Superior temporal gyrus (tissue), 1 donor: ENCODE results near the gene GABBR2.
A peak's percentile ranks its signal among the peaks of the same experiment; 100 is the strongest.
"Not testable (repeated sequence)": the region's sequence is repeated elsewhere in the genome, so short reads cannot be mapped to it uniquely, and the experiment has no call there.

Experiments
- DNase-seq: peaks from one replicate; pipeline ENCODE4 v3.0.0-alpha.2; 2016; ENCODE audit errors: extremely low spot score

The GABBR2 gene

DNA sequence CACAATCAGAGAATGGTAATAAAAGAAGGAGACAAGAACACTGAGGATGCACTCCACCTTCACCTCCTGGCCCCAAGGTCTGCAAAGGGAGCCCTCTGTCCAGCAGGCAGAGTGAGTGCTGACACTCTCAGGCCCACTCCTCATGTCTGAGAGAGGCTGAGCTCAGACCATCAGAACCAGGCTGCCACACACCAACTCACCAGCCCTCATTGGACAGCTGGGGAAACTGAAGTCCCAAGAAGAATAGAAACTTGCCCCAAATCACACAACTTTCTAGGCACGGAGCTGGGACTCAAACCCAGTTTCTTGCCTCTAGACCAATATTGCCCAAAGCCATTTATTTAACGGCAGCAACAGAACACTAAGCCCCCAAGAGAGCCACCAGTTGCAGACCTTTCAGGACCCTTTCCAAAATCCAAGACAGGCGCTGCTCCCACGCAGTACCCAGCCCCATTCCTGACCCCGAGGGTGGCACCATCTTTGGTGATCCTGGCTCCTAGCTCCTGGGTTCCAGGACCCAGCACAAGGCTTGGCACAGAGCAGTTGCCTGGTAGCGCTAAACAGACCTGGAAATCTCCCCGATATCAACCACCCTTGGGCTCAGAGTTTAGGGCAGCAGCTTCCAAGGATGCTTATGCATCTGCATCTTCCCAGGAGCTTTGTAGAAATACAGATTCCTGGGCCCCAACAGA, 192.4 kb downstream of the GABBR2 start:
- DNase-seq = no peak

DNA sequence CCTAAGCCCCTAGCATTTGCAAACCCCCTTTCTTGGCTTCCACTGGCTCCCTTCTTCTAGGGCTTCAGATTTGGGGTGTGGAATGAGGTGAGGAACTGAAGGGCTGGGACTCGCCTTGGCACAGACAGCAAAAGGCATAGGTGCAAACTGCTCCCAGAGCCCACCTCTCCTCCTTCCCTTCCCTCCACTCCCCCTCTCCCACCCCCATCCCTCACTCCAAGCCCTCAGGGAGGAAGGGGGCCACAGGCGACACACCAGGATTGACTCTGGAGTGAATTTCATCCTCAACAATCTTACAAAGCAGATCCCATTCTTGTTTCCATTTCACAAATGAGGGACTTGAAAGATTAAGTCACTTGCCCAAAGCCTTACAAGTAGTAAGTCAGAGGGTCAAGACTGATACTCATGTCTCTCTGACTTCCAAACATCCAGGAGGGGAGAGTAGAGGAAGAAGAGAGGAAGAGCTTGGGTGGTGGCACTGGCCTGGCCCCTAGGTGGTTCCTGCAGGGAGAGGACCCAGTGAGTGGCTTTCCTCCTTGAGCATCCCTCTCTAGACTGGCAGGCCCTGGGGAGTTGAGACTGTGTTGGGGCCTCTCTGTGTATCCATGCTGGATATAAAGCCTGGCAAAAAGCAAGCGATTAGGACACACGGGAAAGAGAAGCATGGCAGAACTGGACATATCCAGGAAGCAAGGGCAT, 193.1 kb downstream of the GABBR2 start:
- DNase-seq = no peak

DNA sequence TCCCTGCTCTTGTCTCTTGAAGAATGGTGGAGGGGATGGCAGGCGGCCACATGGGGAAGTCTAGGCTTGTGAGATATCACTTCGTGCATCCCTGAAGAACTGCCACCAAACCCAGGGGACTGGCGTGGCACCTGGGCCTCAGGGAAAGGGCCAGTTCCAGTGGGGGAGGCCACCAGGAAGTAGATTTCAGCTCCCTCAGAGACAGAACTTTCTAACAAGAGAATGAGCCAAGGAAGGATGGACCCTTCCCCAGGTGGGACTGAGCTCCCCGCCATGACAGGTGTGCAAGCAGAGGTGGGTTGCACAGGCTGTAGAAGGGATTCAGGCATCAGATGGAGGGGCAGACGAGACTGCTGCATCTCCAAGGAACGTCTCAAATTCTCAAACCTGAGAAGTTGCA, 193.9 kb downstream of the GABBR2 start:
- DNase-seq = no peak

DNA sequence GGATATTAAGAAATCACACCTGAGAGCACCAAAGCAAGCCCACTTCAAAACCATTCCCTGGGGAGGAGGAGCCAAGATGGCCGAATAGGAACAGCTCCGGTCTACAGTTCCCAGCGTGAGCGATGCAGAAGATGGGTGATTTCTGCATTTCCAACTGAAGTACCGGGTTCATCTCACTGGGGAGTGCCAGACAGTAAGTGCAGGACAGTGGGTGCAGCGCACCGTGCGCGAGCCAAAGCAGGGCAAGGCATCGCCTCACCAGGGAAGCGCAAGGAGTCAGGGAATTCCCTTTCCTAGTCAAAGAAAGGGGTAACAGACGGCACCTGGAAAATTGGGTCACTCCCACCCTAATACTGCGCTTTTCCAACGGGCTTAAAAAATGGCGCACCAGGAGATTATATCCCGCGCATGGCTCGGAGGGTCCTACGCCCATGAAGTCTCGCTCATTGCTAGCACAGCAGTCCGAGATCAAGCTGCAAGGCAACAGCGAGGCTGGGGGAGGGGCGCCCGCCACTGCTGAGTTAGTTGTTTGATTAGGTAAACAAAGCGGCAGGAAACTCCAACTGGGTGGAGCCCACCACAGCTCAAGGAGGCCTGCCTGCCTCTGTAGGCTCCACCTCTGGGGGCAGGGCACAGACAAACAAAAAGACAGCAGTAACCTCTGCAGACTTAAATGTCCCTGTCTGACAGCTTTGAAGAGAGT, 200.4 kb downstream of the GABBR2 start:
- not testable (repeated sequence) for DNase-seq

DNA sequence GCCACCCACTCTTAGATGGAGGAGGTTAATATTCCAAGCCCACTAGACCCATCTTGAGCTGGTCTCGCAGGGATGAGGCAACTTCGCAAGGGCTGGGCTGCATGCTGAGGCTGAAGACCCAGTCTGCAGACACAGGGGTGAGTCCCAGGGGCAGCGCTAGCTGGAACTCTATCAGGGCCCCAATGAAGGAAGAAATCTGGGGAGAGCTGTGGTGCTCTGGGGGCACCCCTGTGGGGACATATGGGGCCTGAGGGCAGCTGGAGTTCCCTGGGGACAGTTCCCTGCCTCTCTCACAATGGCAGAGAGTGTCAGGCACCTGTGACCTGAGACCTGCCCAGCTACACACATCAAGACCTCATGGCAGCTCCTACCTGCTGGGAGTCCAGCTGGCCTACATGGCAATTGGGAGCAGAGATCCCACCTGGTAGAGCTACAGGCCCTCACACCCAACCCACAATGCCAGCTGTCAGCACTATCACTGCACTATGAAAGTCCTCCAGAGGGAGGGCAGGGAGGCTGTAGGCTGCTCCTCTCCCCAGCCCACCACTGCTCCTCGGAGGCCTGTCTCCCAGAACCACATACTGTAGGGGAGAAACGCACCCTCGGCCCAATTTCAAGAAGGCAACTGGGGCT, 202.2 kb downstream of the GABBR2 start:
- DNase-seq = no peak

DNA sequence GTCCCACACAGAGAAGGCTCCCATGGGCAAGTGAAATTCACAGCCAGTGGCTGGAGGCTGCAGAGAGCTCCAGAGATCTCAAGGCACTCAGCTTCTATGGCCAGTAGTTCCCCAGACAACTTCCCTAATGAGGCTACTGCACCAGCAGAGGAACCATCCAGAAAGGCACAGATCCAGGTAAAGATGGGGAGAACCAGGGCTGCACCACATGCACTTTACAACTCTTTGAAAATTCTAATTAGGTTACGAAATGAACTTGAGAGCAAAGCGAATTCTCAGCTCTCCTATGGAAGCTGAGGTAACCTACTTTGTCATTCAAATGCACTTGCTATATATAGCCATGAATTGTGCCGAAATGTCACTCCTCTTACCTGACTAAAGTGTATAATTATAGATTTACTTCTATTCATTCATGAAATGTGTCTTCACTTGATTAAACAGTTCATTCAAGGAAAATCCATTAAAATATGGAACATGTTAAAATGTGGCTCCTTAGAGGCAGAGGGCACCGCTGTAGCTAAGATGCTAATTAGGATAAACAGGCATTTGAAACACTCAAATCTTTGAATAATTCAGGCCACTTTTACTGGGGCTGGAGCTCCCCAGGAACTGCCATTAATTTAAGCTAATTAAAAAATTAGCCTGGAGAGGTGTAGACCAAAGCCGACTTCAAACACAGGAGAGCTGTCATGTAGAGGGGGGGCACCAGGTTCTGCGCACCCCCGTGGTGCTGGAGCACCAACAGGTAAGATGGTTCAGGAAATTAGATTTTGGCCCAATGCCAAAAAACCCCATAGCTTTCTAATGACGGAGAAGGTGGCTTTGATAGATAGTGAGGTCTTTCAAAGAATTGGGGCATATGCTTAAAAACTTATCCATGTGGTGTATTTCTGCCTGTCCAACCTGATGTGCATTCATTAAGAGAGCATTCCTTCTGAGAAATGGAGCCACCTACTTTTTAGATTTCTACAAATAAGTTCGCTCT, 204.1 kb downstream of the GABBR2 start:
- no peak for DNase-seq

DNA sequence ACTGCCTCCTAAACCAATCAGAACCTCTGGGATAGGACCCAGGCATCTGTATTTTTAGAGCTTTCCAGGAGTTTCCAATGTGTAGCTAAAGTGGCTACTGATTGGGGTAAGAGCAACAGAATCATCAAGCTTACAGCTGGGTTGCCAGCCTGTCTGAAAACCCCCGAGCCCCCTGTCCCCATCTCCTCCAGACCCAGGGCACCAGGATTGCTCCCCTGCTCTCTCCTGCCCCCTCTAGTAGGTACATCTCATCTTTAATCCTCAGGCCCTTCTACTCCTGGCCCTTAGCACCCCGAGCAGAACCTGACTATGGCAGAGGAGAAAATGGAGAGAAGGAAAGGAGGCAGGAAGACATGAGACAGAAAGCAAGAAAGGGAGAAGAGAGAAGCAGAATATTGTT, 204.9 kb downstream of the GABBR2 start:
- no peak for DNase-seq

DNA sequence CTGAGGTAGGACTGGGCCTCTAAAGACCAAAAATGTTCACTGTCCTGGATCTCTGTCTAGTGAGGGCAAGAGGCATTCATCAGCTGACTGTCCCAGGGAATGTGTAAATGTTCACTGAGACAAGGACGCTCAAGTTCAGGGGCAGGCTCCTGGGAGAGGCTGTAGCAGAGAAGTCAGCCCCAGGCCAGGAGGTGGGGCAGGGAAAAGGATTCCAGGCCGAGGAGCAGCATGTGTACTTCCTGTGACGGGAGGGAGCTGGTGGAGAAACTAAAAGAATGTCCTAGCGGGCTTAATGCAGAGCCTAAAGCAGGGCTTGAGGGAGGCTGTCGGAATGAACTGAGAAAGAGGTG, 205.8 kb downstream of the GABBR2 start:
- no peak for DNase-seq

DNA sequence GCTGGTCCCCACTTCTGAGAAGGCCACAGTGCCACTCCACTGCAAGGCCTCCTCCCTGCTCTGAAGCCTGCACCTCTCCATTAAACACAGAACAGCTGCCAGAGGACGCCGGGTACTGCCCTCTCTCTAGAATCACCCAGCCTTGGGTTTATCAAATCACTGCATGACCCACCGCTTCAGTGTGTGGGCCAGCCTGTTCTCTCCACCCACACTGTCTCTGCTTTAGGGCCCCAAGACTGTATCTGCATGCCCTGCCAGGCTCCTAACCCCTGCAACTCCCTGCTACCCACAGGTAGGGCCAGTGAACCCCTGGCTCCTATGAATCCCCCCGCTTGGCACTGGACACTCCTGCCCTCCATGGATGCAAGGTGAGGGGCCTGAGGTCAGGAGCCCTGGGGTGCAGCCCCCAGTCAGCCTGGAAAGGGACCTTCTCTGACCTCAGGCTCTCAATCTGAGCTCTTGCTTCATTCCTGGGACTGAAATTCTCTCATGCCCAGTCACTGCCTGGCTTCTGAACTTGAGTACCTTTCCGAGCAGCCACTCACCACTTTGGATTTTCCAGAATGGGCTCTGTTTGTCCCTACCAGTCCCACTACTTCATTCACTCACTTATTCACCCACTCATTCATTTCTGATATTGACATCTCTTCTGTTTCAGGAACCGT, 206.3 kb downstream of the GABBR2 start:
- no peak for DNase-seq

DNA sequence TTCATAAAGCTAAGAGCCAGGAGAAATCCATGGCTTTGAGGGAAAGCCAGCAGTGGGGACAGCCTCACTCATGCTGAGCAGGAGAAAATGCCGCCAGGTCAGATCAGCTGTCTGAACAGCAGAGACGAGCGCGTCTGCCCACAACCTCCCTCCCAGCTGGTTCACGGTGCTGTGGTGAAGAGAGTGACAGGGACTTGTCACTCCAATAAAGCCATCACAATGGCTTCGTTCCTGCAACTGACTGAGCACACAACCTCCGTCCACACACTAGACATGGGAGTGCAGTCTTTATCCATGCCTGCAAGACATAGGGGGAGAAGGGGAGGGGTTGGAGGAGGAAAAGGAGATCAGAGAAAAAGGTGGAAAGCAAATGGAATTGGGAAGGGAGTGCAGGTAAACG, 206.9 kb downstream of the GABBR2 start:
- no peak for DNase-seq

DNA sequence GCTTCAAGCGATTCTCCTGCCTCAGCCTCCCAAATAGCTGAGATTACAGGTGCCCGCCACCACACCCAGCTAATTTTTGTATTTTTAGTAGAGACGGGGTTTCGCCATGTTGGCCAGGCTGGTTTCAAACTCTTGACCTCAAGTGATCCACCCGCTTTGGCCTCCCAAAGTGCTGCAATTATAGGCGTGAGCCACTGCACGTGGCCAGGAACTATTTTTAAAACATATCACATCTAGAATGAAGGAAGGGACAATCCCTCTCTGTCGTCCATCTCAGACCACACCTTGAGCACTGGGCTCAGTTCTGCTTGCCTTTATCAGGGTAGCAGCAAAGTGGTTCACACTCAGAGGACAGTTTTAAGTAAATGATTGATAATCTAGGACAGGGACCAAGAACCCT, 207.5 kb downstream of the GABBR2 start:
- not testable (repeated sequence) for DNase-seq

DNA sequence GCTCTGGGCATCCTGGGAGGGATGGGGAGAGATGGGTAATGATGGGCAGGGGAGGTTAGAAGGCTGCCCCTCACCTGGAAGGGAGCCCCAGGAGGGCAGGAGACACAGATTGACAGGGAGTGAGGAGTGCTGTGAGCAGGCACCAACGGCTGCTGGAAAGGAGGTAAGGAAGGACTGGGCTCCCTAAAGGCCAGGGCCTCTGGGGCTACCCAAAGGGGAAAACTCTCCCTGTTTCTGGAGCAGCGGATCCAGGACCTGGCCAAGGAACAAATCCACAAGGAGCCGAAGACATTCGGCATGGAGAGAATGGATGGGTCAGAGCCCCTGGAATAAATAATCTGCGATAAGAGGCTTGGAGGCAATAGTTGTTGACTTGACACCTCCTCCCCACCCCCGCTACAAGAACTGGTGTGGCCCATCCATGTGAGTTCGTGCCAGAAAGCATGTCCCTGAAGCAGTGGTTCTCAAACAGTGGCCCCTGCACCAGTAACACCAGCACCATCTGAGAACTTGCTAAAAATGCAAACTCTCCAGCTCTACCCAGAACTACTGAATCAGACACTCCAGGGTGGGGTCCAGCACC, 208.3 kb downstream of the GABBR2 start:
- no peak for DNase-seq

DNA sequence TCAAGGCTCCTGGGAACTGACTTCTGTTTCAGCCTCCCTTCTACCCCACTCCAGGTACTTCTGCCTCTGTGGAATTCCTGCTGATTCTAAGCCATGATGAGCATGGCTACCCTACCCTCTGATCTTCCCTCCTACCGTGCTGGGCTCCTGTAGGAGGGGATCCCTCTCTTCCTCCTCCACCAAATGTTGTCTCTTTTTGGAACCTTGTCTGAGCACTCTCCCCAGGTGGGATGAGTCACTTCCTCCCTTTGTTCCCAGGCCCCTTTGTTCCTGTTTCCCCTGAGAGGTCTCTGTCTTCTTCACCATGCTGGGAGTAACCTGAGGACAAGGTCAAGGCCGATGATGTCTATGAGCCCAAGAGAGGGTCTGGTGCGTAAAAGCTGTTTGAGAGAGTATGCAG, 213.2 kb downstream of the GABBR2 start:
- no peak for DNase-seq

DNA sequence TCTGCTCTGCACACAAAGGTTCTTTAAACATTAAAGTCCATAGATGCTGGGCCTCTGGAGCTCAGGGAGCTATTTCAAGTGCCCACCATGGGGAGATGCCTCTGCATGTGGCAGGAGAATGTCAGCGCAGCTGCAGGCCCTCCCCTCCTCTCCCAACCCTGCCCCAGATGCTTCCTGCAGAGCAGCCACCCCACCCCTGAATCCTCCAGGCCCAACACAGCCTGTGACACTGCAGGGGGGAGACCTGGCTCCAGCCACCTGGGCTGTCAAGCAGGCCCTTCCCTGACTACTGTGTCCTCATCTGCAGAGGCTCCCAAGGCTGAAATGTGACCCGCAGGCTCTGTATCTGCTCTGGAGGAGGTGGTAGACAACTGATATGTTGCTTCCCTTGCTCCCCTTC, 213.9 kb downstream of the GABBR2 start:
- DNase-seq = no peak

DNA sequence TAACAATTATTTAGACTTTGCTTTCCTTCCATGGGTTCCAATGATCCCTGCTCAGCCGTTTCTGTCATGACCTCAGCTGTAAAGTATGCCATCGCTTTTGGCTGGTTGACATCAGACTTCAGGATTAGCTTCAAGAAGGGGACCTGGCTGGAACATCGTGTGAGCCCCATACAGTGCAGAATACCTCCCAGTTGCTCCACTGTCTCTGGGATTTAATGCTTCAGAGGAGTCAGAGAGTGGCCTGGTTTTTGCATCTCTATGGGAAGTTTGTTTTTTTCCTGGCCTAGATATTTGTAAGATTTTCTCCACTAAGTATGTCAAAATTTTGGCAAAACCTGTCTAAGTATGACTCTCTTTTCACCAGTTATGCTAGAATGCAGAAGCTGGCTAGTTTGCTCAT, 216.9 kb downstream of the GABBR2 start:
- no peak for DNase-seq

DNA sequence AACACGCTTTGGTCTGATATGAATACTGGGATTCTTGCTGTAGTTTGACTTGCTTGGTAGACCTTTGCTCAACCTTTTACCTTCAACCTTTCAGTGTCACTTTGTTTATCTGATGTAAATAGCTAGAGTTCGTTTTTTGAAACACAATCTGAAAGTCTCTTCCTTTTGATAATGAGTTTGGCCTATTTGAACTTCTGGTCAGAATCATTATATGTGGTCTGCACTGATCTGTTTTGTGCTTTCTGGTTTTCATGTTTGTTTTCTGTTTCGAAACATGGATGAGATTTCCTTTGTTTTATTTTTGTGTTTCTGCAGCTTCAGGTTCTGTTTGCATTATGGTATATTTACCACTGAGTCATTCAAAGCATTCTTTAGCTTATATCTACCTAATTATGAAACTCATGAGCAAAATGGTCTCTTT, 217.5 kb downstream of the GABBR2 start:
- no peak for DNase-seq

DNA sequence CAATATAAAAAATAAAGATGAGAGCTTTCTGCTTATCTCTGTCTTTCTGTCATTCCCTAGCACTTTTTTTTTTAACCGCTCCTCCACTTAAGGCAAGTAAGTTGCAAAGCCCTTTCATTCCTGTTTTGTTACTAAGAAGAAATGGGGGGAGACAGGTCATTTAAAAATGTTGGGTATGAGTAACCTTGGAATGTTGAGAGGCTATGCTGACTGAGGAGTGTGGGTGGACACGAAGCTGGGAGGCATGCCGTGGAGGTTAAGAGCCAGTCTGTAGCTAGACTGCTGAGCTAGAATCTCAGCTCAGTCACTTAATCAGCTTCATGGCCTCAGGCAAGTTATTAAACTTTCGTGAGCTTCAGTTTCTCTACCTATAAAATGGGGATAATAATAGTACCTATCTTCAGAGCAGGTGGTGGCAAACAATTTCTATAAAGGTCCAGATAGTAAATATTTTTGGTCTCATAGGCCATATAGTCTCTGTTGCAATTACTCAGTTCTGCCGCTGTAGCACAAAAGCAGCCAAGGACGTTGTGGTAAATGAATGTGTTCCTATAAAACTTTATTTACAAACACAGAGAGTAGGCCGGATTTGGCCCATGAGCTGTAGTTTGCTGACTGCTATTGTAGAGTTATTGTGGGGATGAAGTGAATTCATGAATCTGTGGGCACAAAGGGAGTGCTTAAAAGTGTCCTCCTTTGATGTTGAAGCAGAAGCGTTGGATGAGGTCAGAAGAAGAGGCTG, 220.0 kb downstream of the GABBR2 start:
- DNase-seq = no peak

DNA sequence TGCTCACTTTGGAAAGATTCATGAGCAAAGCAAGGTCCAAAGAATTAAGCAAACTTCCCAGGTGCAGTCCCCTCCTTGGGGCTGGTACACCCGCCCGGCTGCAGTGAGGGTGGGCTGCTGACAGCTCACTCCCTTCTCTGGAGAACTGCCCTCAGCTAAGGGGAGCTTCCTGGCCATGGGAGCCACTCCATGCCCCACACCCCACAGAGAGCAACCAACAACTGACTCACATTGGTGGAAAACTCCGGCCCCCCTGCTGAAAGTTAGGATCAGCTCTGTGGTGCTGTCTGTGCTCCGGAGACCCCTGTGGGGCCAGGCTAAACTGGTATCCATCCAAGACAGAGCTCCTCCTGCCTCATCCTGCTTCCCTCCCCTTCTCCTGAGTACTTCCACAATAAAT, 223.0 kb downstream of the GABBR2 start:
- no peak for DNase-seq

DNA sequence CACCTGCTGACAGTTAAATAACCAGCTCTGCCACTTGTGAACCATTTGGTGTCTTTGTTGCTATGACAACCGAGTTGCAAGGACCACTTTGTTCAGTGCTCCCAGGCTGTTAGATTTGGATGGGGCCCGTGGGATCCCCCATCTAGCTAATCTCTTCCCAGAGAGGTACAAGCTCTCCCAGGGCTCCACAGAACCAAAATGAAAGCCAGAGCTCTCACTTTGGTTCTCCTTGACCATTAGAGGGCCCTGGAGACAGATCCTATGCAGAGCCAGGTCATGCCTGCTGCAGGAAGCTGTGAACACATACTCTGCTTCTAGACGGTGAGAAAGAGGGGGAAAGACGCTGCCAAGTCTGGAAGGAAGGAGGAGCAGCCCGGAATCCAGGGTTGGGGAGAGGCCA, 224.6 kb downstream of the GABBR2 start:
- DNase-seq = no peak

DNA sequence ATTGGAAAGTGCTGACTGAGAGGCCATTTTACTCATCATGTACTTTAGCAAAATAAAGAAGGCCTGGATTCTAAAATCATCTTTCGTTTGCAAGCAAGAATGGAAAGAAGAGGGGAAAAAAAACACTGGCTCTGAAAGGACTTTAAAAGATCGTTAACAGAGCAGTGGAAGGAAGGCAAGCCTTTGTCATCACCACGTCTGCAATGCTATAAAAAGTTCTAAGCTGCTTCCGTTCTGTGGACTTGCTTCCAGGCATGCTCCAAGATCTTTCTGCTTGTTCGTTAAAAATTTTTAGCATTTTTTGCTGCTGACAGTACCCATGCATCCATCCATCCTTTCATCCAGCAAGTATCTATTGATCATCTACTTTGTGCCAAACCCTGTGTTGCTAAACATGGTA, 226.5 kb downstream of the GABBR2 start:
- peak; percentile 56 for DNase-seq
